HG03060 (cell line): ENCODE measurements around the gene MUC4.
"Not testable (repeated sequence)": the region's sequence is repeated elsewhere in the genome, so short reads cannot be mapped to it uniquely, and the experiment has no call there.

ENCODE experiments used
- ATAC-seq: cut with Tn5 transposase; IDR thresholded peaks from one replicate; pipeline ENCODE4 v1.9.1; 2021; ENCODE audit warnings: low read depth, moderate number of reproducible peaks; ENCODE audit not compliant: unreplicated experiment

The MUC4 gene

GRCh38 chr3:195813916-195814640 lies 2.3 kb upstream of the MUC4 start:
- ATAC-seq = no peak

- ATAC-seq = no peak
Observed at GRCh38 chr3:195812366-195812765, 637 bp upstream of the MUC4 start.

- no peak for ATAC-seq
Observed at GRCh38 chr3:195810455-195810845, 1.3 kb downstream of the MUC4 start.

- ATAC-seq = no peak
Observed at GRCh38 chr3:195809796-195810454, 1.8 kb downstream of the MUC4 start.

GRCh38 chr3:195809291-195809785 lies 2.4 kb downstream of the MUC4 start:
- ATAC-seq = no peak

- no peak for ATAC-seq
Observed at GRCh38 chr3:195808741-195809290, 2.9 kb downstream of the MUC4 start.

- no peak for ATAC-seq
Observed at GRCh38 chr3:195807681-195808121, 4.0 kb downstream of the MUC4 start.

- ATAC-seq = no peak
Observed at GRCh38 chr3:195806916-195807231, 4.9 kb downstream of the MUC4 start.

- no peak for ATAC-seq
Observed at GRCh38 chr3:195806211-195806915, 5.4 kb downstream of the MUC4 start.

GRCh38 chr3:195805588-195805987 lies 6.1 kb downstream of the MUC4 start:
- not testable (repeated sequence) for ATAC-seq

- ATAC-seq = no peak
Observed at GRCh38 chr3:195805181-195805580, 6.5 kb downstream of the MUC4 start.

- ATAC-seq = no peak
Observed at GRCh38 chr3:195803289-195803908, 8.3 kb downstream of the MUC4 start.

- ATAC-seq = no peak
Observed at GRCh38 chr3:195802795-195803194, 8.9 kb downstream of the MUC4 start.

GRCh38 chr3:195802261-195802701 lies 9.4 kb downstream of the MUC4 start:
- no peak for ATAC-seq

- no peak for ATAC-seq
Observed at GRCh38 chr3:195801251-195802183, 10.2 kb downstream of the MUC4 start.

GRCh38 chr3:195800240-195800639 lies 11.5 kb downstream of the MUC4 start:
- ATAC-seq = no peak

- ATAC-seq = no peak
Observed at GRCh38 chr3:195796795-195797194, 14.9 kb downstream of the MUC4 start.

- ATAC-seq = no peak
Observed at GRCh38 chr3:195794708-195795107, 17.0 kb downstream of the MUC4 start.

GRCh38 chr3:195792621-195793020 lies 19.1 kb downstream of the MUC4 start:
- ATAC-seq = not testable (repeated sequence)

- ATAC-seq = no peak
Observed at GRCh38 chr3:195790901-195791300, 20.8 kb downstream of the MUC4 start.
